Measurements from ENCODE around the gene RIOK1. TPM values are rescaled to one million over a fixed set of nuclear protein-coding genes. Genes with fewer than 3 reads are reported as not detected.

RIOK1 gene
- total RNA-seq, 1 donor from 2014 or later, result 16.7 TPM

DNA sequence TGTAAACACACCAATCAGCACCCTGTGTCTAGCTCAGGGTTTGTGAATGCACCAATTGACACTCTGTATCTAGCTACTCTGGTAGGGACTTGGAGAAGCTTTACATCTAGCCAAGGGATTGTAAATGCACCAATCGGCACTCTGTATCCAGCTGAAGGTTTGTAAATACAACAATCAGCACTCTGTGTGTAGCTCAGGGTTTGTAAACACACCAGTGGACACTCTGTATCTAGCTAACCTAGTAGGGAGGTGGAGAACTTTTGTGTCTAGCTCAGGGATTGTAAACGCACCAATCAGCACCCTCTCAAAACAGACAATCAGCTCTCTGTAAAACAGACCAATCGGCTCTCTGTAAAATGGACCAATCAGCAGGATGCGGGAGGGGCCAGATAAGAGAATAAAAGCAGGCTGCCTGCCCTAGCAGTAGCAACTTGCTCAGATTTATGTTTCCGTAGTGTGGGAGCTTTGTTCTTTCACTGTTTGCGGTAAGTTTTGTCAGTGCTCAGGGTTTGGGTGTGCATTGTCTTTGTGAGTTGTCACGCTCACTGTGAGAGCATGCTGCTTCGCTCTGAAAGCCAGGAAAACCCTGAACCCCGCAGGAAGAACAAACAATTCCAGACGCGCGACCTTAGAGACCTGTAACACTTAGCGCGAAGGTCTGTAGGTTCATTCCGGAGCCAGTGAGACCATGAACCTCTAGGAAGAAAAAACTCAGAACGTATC, 37.0 kb downstream of the RIOK1 start:
- Mint-ChIP-seq H3K4me3 (ENCODE audit: unreplicated experiment) (no peak overlapping the region), H3K9me3 (ENCODE audit: unreplicated experiment) (peaks cover 5% of the 10 kb centered on the region), H3K27ac (ENCODE audit: unreplicated experiment) (no peak overlapping the region), H3K4me1 (ENCODE audit: low read depth, unreplicated experiment) (no peaks in the 10 kb centered on the region), H3K36me3 (ENCODE audit: low read depth, unreplicated experiment) (no peaks in the 10 kb centered on the region), H3K27me3 (ENCODE audit: low read depth, unreplicated experiment) (no peaks in the 10 kb centered on the region)
- no peak overlapping the region for H3K4me2 ChIP-seq (ENCODE audit: low read length)
- H3K9me3 ChIP-seq (ENCODE audit: insufficient read depth, low read depth, low read length), result no peaks in the 10 kb centered on the region
- H3K4me1 ChIP-seq (ENCODE audit: insufficient read depth, low read length), result no peaks in the 10 kb centered on the region
- DNase-seq (ENCODE audit: low read depth) (no peak), FAIRE-seq (no peak)
- no peak overlapping the region for H3K4me3 ChIP-seq (ENCODE audit: insufficient read depth, low read depth, low read length)
- H3K36me3 ChIP-seq (ENCODE audit: insufficient read depth, low read length), result no peaks in the 10 kb centered on the region
- H3K9ac ChIP-seq (ENCODE audit: low read length), result no peak overlapping the region
- no peak overlapping the region for H3K27ac ChIP-seq (ENCODE audit: low read depth, low read length)
- TF ChIP-seq EZH2 (IDR thresholded peaks at IDR 0.05; ENCODE audit: insufficient read depth, low read length), result no peak
- TF ChIP-seq, protein P1, sequence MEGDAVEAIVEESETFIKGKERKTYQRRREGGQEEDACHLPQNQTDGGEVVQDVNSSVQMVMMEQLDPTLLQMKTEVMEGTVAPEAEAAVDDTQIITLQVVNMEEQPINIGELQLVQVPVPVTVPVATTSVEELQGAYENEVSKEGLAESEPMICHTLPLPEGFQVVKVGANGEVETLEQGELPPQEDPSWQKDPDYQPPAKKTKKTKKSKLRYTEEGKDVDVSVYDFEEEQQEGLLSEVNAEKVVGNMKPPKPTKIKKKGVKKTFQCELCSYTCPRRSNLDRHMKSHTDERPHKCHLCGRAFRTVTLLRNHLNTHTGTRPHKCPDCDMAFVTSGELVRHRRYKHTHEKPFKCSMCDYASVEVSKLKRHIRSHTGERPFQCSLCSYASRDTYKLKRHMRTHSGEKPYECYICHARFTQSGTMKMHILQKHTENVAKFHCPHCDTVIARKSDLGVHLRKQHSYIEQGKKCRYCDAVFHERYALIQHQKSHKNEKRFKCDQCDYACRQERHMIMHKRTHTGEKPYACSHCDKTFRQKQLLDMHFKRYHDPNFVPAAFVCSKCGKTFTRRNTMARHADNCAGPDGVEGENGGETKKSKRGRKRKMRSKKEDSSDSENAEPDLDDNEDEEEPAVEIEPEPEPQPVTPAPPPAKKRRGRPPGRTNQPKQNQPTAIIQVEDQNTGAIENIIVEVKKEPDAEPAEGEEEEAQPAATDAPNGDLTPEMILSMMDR (IDR thresholded peaks at IDR 0.05; ENCODE audit: insufficient read depth, low read depth, low read length), result no peak
- no peaks in the 10 kb centered on the region for H3K27me3 ChIP-seq (ENCODE audit: insufficient read depth, low read length)
- no peaks in the 10 kb centered on the region for H4K20me1 ChIP-seq (ENCODE audit: insufficient read depth, low read length)
- H3K79me2 ChIP-seq (ENCODE audit: insufficient read depth, low read length), result no peaks in the 10 kb centered on the region
- H2AFZ ChIP-seq (ENCODE audit: low read depth, low read length), result peak overlapping the region; percentile 3

DNA sequence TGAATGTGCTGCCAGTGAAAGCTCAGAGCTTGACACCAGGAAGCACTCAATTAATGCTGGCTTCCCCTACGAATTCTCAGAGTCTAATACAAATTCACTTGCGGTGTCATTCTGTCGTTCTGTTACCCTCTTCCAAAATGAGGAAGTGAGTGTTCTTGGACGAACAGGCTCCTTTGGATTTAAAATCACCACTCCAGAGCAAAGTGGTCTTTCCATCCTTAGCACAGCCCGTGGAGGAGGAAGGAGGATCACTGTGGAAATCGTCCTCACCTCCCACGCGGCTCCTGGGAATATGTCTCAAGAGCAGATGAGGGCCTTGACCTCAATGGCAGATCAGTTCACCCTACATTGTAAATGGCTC, 41.7 kb downstream of the RIOK1 start:
- Mint-ChIP-seq H3K9me3 (ENCODE audit: unreplicated experiment) (peaks cover 8% of the 10 kb centered on the region), H3K36me3 (ENCODE audit: low read depth, unreplicated experiment) (no peaks in the 10 kb centered on the region), H3K4me3 (ENCODE audit: unreplicated experiment) (no peak overlapping the region), H3K27me3 (ENCODE audit: low read depth, unreplicated experiment) (no peaks in the 10 kb centered on the region), H3K27ac (ENCODE audit: unreplicated experiment) (no peak overlapping the region), H3K4me1 (ENCODE audit: low read depth, unreplicated experiment) (peaks cover 15% of the 10 kb centered on the region)
- no peak overlapping the region for H3K4me3 ChIP-seq (ENCODE audit: insufficient read depth, low read depth, low read length)
- FAIRE-seq (no peak), DNase-seq (ENCODE audit: low read depth) (no peak)
- H3K36me3 ChIP-seq (ENCODE audit: insufficient read depth, low read length), result no peaks in the 10 kb centered on the region
- H3K79me2 ChIP-seq (ENCODE audit: insufficient read depth, low read length), result no peaks in the 10 kb centered on the region
- no peaks in the 10 kb centered on the region for H3K27me3 ChIP-seq (ENCODE audit: insufficient read depth, low read length)
- no peak overlapping the region for H3K9ac ChIP-seq (ENCODE audit: low read length)
- no peaks in the 10 kb centered on the region for H3K4me1 ChIP-seq (ENCODE audit: insufficient read depth, low read length)
- no peaks in the 10 kb centered on the region for H3K9me3 ChIP-seq (ENCODE audit: insufficient read depth, low read depth, low read length)
- H2AFZ ChIP-seq (ENCODE audit: low read depth, low read length), result no peak overlapping the region
- H3K27ac ChIP-seq (ENCODE audit: low read depth, low read length), result no peak overlapping the region
- TF ChIP-seq, protein P1 (IDR thresholded peaks at IDR 0.05; ENCODE audit: insufficient read depth, low read depth, low read length), result no peak
- no peak for TF ChIP-seq EZH2 (IDR thresholded peaks at IDR 0.05; ENCODE audit: insufficient read depth, low read length)
- no peak overlapping the region for H3K4me2 ChIP-seq (ENCODE audit: low read length)
- H4K20me1 ChIP-seq (ENCODE audit: insufficient read depth, low read length), result no peaks in the 10 kb centered on the region

DNA sequence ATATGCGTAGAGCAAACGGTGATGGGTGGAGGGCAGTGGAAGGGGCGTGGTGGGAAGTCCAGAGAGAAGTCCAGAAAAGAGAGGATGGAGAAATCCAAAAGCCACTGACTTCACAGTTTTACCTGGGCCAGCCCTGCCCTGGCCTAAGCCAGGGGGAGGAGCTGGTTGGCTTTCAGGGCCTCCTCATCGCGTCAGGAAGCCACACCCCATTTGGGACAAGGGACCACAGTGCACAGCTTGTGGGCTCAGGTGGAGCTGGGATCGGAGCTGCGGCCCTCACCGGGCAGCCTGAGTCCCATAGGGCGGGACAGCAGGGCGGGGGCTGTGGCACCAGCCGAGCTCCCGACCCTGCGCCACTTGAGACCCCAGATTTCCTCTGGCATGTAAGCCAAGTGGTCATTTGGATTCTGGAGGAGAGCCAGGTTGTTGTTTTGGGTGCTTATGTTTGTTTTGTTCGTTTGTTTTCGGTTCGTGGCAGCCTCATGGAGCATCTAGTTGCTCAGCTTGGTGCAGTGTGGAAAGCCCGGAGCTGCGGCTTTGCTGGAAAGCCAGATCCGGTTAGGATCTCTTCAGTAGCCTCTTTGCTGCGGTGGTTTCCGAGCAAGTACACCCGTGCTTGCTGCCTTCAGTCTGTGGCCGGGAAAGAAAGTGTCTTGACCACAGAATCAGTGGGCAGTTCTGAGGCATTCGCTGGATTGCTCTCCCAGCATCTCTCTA, 42.2 kb downstream of the RIOK1 start:
- Histone ChIP-seq H4K20me1 (ENCODE audit: insufficient read depth, low read length) (no peaks in the 10 kb centered on the region), H3K27me3 (ENCODE audit: insufficient read depth, low read length) (no peaks in the 10 kb centered on the region), H3K79me2 (ENCODE audit: insufficient read depth, low read length) (no peaks in the 10 kb centered on the region), H3K9ac (ENCODE audit: low read length) (no peak overlapping the region), H3K4me2 (ENCODE audit: low read length) (peak overlapping the region; percentile 40), H3K9me3 (ENCODE audit: insufficient read depth, low read depth, low read length) (no peaks in the 10 kb centered on the region), H3K36me3 (ENCODE audit: insufficient read depth, low read length) (no peaks in the 10 kb centered on the region), H3K4me1 (ENCODE audit: insufficient read depth, low read length) (no peaks in the 10 kb centered on the region), H3K4me3 (ENCODE audit: insufficient read depth, low read depth, low read length) (no peak overlapping the region), H3K27ac (ENCODE audit: low read depth, low read length) (no peak overlapping the region), H2AFZ (ENCODE audit: low read depth, low read length) (peak overlapping the region; percentile 47)
- no peak for TF ChIP-seq EZH2 (IDR thresholded peaks at IDR 0.05; ENCODE audit: insufficient read depth, low read length)
- TF ChIP-seq, protein P1 (IDR thresholded peaks at IDR 0.05; ENCODE audit: insufficient read depth, low read depth, low read length), result no peak
- no peaks in the 10 kb centered on the region for H3K27me3 Mint-ChIP-seq (ENCODE audit: low read depth, unreplicated experiment)
- peaks cover 15% of the 10 kb centered on the region for H3K4me1 Mint-ChIP-seq (ENCODE audit: low read depth, unreplicated experiment)
- peaks cover 3% of the 10 kb centered on the region for H3K9me3 Mint-ChIP-seq (ENCODE audit: unreplicated experiment)
- H3K4me3 Mint-ChIP-seq (ENCODE audit: unreplicated experiment), result no peak overlapping the region
- FAIRE-seq (no peak), DNase-seq (ENCODE audit: low read depth) (peak; percentile 23)
- no peak overlapping the region for H3K27ac Mint-ChIP-seq (ENCODE audit: unreplicated experiment)
- no peaks in the 10 kb centered on the region for H3K36me3 Mint-ChIP-seq (ENCODE audit: low read depth, unreplicated experiment)
